Measurements from ENCODE around the gene SLC22A3.
"Not testable (repeated sequence)": the region's sequence is repeated elsewhere in the genome, so short reads cannot be mapped to it uniquely, and the experiment has no call there.

Gene SLC22A3

GRCh38 chr6:160455081-160455480 is 106.9 kb downstream of the SLC22A3 start:
- Histone ChIP-seq H3K27ac (ENCODE audit: low read length) (no peak overlapping the region), H3K9ac (ENCODE audit: low read length) (no peak overlapping the region), H3K36me3 (ENCODE audit: control insufficient read depth, low read depth, low read length) (no peaks in the 10 kb centered on the region), H3K4me3 (ENCODE audit: low read length) (no peak overlapping the region), H3K27me3 (ENCODE audit: control insufficient read depth, insufficient read depth, low read length) (no peaks in the 10 kb centered on the region), H3K9me3 (ENCODE audit: control insufficient read depth, low read depth, low read length) (no peaks in the 10 kb centered on the region), H3K4me1 (ENCODE audit: control insufficient read depth, low read depth, low read length) (no peaks in the 10 kb centered on the region)

- no peak overlapping the region for H3K4me3 ChIP-seq (ENCODE audit: low read length)
- H3K36me3 ChIP-seq (ENCODE audit: control insufficient read depth, low read depth, low read length), result no peaks in the 10 kb centered on the region
- H3K4me1 ChIP-seq (ENCODE audit: control insufficient read depth, low read depth, low read length), result no peaks in the 10 kb centered on the region
- H3K9me3 ChIP-seq (ENCODE audit: control insufficient read depth, low read depth, low read length), result no peaks in the 10 kb centered on the region
- no peaks in the 10 kb centered on the region for H3K27me3 ChIP-seq (ENCODE audit: control insufficient read depth, insufficient read depth, low read length)
- no peak overlapping the region for H3K9ac ChIP-seq (ENCODE audit: low read length)
- H3K27ac ChIP-seq (ENCODE audit: low read length), result no peak overlapping the region
Measured at GRCh38 chr6:160455541-160456213, 107.5 kb downstream of the SLC22A3 start.

- H3K9me3 ChIP-seq (ENCODE audit: control insufficient read depth, low read depth, low read length), result no peaks in the 10 kb centered on the region
- H3K4me3 ChIP-seq (ENCODE audit: low read length), result no peak overlapping the region
- no peaks in the 10 kb centered on the region for H3K4me1 ChIP-seq (ENCODE audit: control insufficient read depth, low read depth, low read length)
- H3K27me3 ChIP-seq (ENCODE audit: control insufficient read depth, insufficient read depth, low read length), result no peaks in the 10 kb centered on the region
- no peak overlapping the region for H3K9ac ChIP-seq (ENCODE audit: low read length)
- no peaks in the 10 kb centered on the region for H3K36me3 ChIP-seq (ENCODE audit: control insufficient read depth, low read depth, low read length)
- H3K27ac ChIP-seq (ENCODE audit: low read length), result no peak overlapping the region
Measured at GRCh38 chr6:160456214-160456546, 108.0 kb downstream of the SLC22A3 start.

- Histone ChIP-seq H3K36me3 (ENCODE audit: control insufficient read depth, low read depth, low read length) (no peaks in the 10 kb centered on the region), H3K4me1 (ENCODE audit: control insufficient read depth, low read depth, low read length) (no peaks in the 10 kb centered on the region), H3K27me3 (ENCODE audit: control insufficient read depth, insufficient read depth, low read length) (no peaks in the 10 kb centered on the region), H3K9ac (ENCODE audit: low read length) (no peak overlapping the region), H3K9me3 (ENCODE audit: control insufficient read depth, low read depth, low read length) (no peaks in the 10 kb centered on the region), H3K27ac (ENCODE audit: low read length) (no peak overlapping the region), H3K4me3 (ENCODE audit: low read length) (no peak overlapping the region)
Measured at GRCh38 chr6:160457823-160458222, 109.6 kb downstream of the SLC22A3 start.

GRCh38 chr6:160461641-160462040 is 113.5 kb downstream of the SLC22A3 start:
- Histone ChIP-seq H3K9ac (ENCODE audit: low read length) (no peak overlapping the region), H3K4me1 (ENCODE audit: control insufficient read depth, low read depth, low read length) (no peaks in the 10 kb centered on the region), H3K27me3 (ENCODE audit: control insufficient read depth, insufficient read depth, low read length) (no peaks in the 10 kb centered on the region), H3K4me3 (ENCODE audit: low read length) (no peak overlapping the region), H3K36me3 (ENCODE audit: control insufficient read depth, low read depth, low read length) (no peaks in the 10 kb centered on the region), H3K9me3 (ENCODE audit: control insufficient read depth, low read depth, low read length) (no peaks in the 10 kb centered on the region), H3K27ac (ENCODE audit: low read length) (no peak overlapping the region)

- Histone ChIP-seq H3K9me3 (ENCODE audit: control insufficient read depth, low read depth, low read length) (no peaks in the 10 kb centered on the region), H3K27ac (ENCODE audit: low read length) (no peak overlapping the region), H3K4me3 (ENCODE audit: low read length) (no peak overlapping the region), H3K9ac (ENCODE audit: low read length) (no peak overlapping the region), H3K36me3 (ENCODE audit: control insufficient read depth, low read depth, low read length) (no peaks in the 10 kb centered on the region), H3K27me3 (ENCODE audit: control insufficient read depth, insufficient read depth, low read length) (no peaks in the 10 kb centered on the region), H3K4me1 (ENCODE audit: control insufficient read depth, low read depth, low read length) (no peaks in the 10 kb centered on the region)
Measured at GRCh38 chr6:160462116-160462515, 113.9 kb downstream of the SLC22A3 start.

- H3K27ac ChIP-seq (ENCODE audit: low read length), result no peak overlapping the region
Measured at GRCh38 chr6:160462551-160463109, 114.5 kb downstream of the SLC22A3 start.

GRCh38 chr6:160464744-160465143 is 116.6 kb downstream of the SLC22A3 start:
- Histone ChIP-seq H3K27ac (ENCODE audit: low read length) (no peak overlapping the region), H3K9ac (ENCODE audit: low read length) (no peak overlapping the region), H3K36me3 (ENCODE audit: control insufficient read depth, low read depth, low read length) (no peaks in the 10 kb centered on the region), H3K27me3 (ENCODE audit: control insufficient read depth, insufficient read depth, low read length) (no peaks in the 10 kb centered on the region), H3K4me3 (ENCODE audit: low read length) (no peak overlapping the region), H3K4me1 (ENCODE audit: control insufficient read depth, low read depth, low read length) (no peaks in the 10 kb centered on the region), H3K9me3 (ENCODE audit: control insufficient read depth, low read depth, low read length) (no peaks in the 10 kb centered on the region)

More at GRCh38 chr6:160462551-160463109, 114.5 kb downstream of the SLC22A3 start:
- Histone ChIP-seq H3K9ac (ENCODE audit: low read length) (no peak overlapping the region), H3K27me3 (ENCODE audit: control insufficient read depth, insufficient read depth, low read length) (no peaks in the 10 kb centered on the region), H3K9me3 (ENCODE audit: control insufficient read depth, low read depth, low read length) (no peaks in the 10 kb centered on the region), H3K4me3 (ENCODE audit: low read length) (no peak overlapping the region), H3K36me3 (ENCODE audit: control insufficient read depth, low read depth, low read length) (no peaks in the 10 kb centered on the region), H3K4me1 (ENCODE audit: control insufficient read depth, low read depth, low read length) (no peaks in the 10 kb centered on the region)

- not testable (repeated sequence) for H3K9ac ChIP-seq (ENCODE audit: low read length); H3K27me3 ChIP-seq (ENCODE audit: control insufficient read depth, insufficient read depth, low read length); H3K4me1 ChIP-seq (ENCODE audit: control insufficient read depth, low read depth, low read length); H3K36me3 ChIP-seq (ENCODE audit: control insufficient read depth, low read depth, low read length); H3K4me3 ChIP-seq (ENCODE audit: low read length); H3K27ac ChIP-seq (ENCODE audit: low read length); H3K9me3 ChIP-seq (ENCODE audit: control insufficient read depth, low read depth, low read length)
Measured at GRCh38 chr6:160467261-160467871, 119.2 kb downstream of the SLC22A3 start.

- Histone ChIP-seq H3K9me3 (ENCODE audit: control insufficient read depth, low read depth, low read length) (no peaks in the 10 kb centered on the region), H3K9ac (ENCODE audit: low read length) (no peak overlapping the region), H3K27me3 (ENCODE audit: control insufficient read depth, insufficient read depth, low read length) (no peaks in the 10 kb centered on the region), H3K4me1 (ENCODE audit: control insufficient read depth, low read depth, low read length) (no peaks in the 10 kb centered on the region), H3K36me3 (ENCODE audit: control insufficient read depth, low read depth, low read length) (no peaks in the 10 kb centered on the region), H3K27ac (ENCODE audit: low read length) (no peak overlapping the region), H3K4me3 (ENCODE audit: low read length) (no peak overlapping the region)
Measured at GRCh38 chr6:160469153-160469552, 121.0 kb downstream of the SLC22A3 start.

- H3K9me3 ChIP-seq (ENCODE audit: control insufficient read depth, low read depth, low read length); H3K4me1 ChIP-seq (ENCODE audit: control insufficient read depth, low read depth, low read length); H3K4me3 ChIP-seq (ENCODE audit: low read length); H3K27ac ChIP-seq (ENCODE audit: low read length); H3K27me3 ChIP-seq (ENCODE audit: control insufficient read depth, insufficient read depth, low read length); H3K9ac ChIP-seq (ENCODE audit: low read length); H3K36me3 ChIP-seq (ENCODE audit: control insufficient read depth, low read depth, low read length): not testable (repeated sequence)
Measured at GRCh38 chr6:160476056-160476455, 127.9 kb downstream of the SLC22A3 start.

GRCh38 chr6:160477072-160477471 is 128.9 kb downstream of the SLC22A3 start:
- H3K9ac ChIP-seq (ENCODE audit: low read length); H3K27ac ChIP-seq (ENCODE audit: low read length); H3K4me1 ChIP-seq (ENCODE audit: control insufficient read depth, low read depth, low read length); H3K4me3 ChIP-seq (ENCODE audit: low read length); H3K9me3 ChIP-seq (ENCODE audit: control insufficient read depth, low read depth, low read length); H3K27me3 ChIP-seq (ENCODE audit: control insufficient read depth, insufficient read depth, low read length); H3K36me3 ChIP-seq (ENCODE audit: control insufficient read depth, low read depth, low read length): not testable (repeated sequence)
